Psoas muscle (tissue), 8 donors: ENCODE data around the gene CHP1. TPM values are rescaled to one million over a fixed set of nuclear protein-coding genes. Genes with fewer than 3 reads are reported as not detected.

Source experiments
- ATAC-seq, 4 donors: fragments of 200-7000 bp; cut with Tn5 transposase; one replicate each; pipeline ENCODE4 v1.9.1; 2020; ENCODE audit warnings: moderate library complexity in 3 of 4, mild to moderate bottlenecking in 2 of 4
- DNase-seq, 2 donors: peaks; one replicate each; pipeline ENCODE4 v3.0.0-alpha.2; 2020
- H3K27ac ChIP-seq: fragments of 200-600 bp; one replicate; pipeline ENCODE4 v1.8.0; 2022
- H3K27me3 ChIP-seq, 3 donors: fragments of 200-600 bp in 1 of 3; one replicate each; pipeline versions ENCODE4 v1.6.1 to v1.8.0; 2013 to 2022; ENCODE audit warnings: low read length in 2 of 3, mild to moderate bottlenecking in 2 of 3, moderate library complexity in 1 of 3; ENCODE audit not compliant: insufficient read depth in 3 of 3
- H3K36me3 ChIP-seq, 2 donors: fragments of 200-600 bp in 1 of 2; one replicate each; pipeline versions ENCODE4 v1.6.1 to v1.8.0; 2013 to 2022; ENCODE audit warnings: low read depth in 1 of 2, mild to moderate bottlenecking in 1 of 2, moderate library complexity in 1 of 2; ENCODE audit not compliant: insufficient read depth in 1 of 2
- H3K4me1 ChIP-seq: fragments of 200-600 bp; one replicate; pipeline ENCODE4 v1.8.0; 2022
- H3K4me3 ChIP-seq: fragments of 200-600 bp; one replicate; pipeline ENCODE4 v1.8.0; 2022; ENCODE audit warnings: mild to moderate bottlenecking
- H3K9me3 ChIP-seq: fragments of 200-600 bp; one replicate; pipeline ENCODE4 v1.8.0; 2022
- WGBS, 3 donors: extraction: QIAGEN DNeasy Blood & Tissue Kit; methylation state at CpG; one replicate each; pipeline versions ENCODE4 v1.1.6 to v1.1.7; 2013; 5-methylcytosine and 5-hydroxymethylcytosine counted together
- intact Hi-C, 2 donors: fragments of 100-400 bp; cut with DNase I; formaldehyde crosslinking; loops; one replicate each; pipeline versions ENCODE4 v1.11.0 to v1.14.2; 2022
- polyA plus RNA-seq, 3 donors: library from polyadenylated mRNA; stranded (reverse); fragments of 200-250 nt; gene quantifications; one replicate each; pipeline ENCODE4 v1.2.3, GENCODE V29; 2013
- total RNA-seq, 4 donors: library from RNA; stranded (reverse); fragmentation: NEBNext Ultra II Directional in 2 of 4; extraction: Animal tissue kit (Norgen Biotek cat#: 25700) in 2 of 4; gene quantifications; one replicate each; pipeline versions ENCODE4 v1.2.1 to v1.2.4, GENCODE V29; 2021 to 2023
- TF ChIP-seq, protein P1 (sequence below): fragments of 200-600 bp; IDR thresholded peaks from one replicate; pipeline ENCODE4 v1.8.0; 2022; ENCODE audit warnings: antibody characterized with exemption
- donor health status: healthy with polysubstance abuse.
- donor health status: DM: no; HTN: no; CAD: no; lungs with moderate emphysema.
- donor health status: Bipolar disorder and iron deficiency.
- donor health status: healthy.
- donor health status: DM: yes; HTN: yes; CAD: no.
- donor health status: DM: no; HTN: no; CAD: no.
- donor health status: DM: no; HTN: no; CAD: no.
- donor health status: DM: yes; HTN: yes; CAD: no.

The CHP1 gene
- total and polyA plus RNA-seq, 7 donors = 53.6 to 194 (median 103) TPM

DNA sequence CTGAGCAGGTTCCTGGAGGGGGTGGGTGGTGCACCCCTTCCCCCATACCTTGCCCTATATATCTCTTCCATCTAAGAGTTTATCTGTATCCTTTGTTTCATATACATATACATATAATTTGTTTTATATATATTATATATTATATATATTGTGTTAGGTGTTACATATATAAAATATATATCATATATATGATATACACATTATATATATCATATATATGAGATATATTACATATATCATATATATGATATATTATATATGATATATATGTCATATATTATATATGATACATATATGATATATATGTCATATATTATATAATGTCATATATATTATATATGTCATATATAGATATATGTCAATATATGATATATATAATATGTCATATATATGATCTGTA lies 31.6 kb upstream of the CHP1 start:
- ATAC-seq (no peak), DNase-seq (no peak)
- Histone ChIP-seq H3K4me3 (no peak overlapping the region), H3K27ac (no peak overlapping the region), H3K27me3 (no peaks in the 10 kb centered on the region), H3K4me1 (no peaks in the 10 kb centered on the region), H3K36me3 (no peaks in the 10 kb centered on the region), H3K9me3 (no peaks in the 10 kb centered on the region)
- TF ChIP-seq, protein P1, sequence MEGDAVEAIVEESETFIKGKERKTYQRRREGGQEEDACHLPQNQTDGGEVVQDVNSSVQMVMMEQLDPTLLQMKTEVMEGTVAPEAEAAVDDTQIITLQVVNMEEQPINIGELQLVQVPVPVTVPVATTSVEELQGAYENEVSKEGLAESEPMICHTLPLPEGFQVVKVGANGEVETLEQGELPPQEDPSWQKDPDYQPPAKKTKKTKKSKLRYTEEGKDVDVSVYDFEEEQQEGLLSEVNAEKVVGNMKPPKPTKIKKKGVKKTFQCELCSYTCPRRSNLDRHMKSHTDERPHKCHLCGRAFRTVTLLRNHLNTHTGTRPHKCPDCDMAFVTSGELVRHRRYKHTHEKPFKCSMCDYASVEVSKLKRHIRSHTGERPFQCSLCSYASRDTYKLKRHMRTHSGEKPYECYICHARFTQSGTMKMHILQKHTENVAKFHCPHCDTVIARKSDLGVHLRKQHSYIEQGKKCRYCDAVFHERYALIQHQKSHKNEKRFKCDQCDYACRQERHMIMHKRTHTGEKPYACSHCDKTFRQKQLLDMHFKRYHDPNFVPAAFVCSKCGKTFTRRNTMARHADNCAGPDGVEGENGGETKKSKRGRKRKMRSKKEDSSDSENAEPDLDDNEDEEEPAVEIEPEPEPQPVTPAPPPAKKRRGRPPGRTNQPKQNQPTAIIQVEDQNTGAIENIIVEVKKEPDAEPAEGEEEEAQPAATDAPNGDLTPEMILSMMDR = no peak
- intact Hi-C loops = no loop called here

DNA sequence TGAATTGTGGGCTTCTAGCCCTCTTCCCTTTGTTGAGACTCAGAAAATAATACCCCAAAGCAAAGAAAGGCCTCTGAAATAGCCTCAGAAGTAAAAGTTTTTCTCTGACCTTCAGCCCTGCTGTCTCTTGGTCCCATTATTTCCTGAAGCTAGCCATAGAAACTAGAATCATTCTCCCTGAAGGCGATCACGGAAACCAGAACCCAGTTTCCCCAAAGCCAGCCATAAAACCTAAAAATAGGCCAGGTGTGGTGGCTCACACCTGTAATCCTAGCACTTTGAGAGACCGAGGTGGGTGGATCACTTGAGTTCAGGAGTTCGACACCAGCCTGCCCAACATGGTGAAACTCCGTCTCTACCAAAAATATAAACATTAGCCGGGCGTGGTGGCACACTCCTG lies 27.7 kb upstream of the CHP1 start:
- DNase-seq (no peak), ATAC-seq (no peak)
- no peaks in the 10 kb centered on the region for H3K27me3 ChIP-seq
- H3K4me1 ChIP-seq = no peaks in the 10 kb centered on the region
- intact Hi-C loops = no loop called here
- no peak overlapping the region for H3K27ac ChIP-seq
- H3K9me3 ChIP-seq = no peaks in the 10 kb centered on the region
- no peaks in the 10 kb centered on the region for H3K36me3 ChIP-seq
- 82 to 89% (median 84%) methylated on average over 7 of the region's 7 CpGs for WGBS, 3 donors
- TF ChIP-seq, protein P1 = no peak
- no peak overlapping the region for H3K4me3 ChIP-seq

DNA sequence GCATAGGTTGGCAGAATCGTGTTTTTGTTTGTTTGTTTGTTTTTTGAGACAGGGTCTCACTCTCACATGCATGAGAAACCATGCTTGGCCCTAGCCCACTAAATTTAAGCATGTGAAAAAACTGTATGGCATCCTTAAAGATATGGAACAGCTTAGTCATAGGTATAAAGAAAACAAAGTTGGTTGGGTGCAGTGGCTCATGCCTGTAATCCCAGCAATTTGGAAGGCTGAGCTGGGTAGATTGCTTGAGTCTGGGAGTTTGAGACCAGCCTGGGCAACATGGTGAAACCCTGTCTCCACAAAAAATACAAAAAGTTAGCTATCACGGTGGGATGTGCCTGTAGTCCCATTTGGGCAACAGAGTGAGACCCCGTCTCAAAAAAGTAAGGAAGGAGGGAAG lies 25.8 kb upstream of the CHP1 start:
- no peaks in the 10 kb centered on the region for H3K9me3 ChIP-seq
- H3K27ac ChIP-seq = no peak overlapping the region
- ATAC-seq = no peak
- H3K27me3 ChIP-seq = peaks cover 0 to 4% (median 0%) of the 10 kb centered on the region in 3 donors
- 65 to 85% (median 69%) methylated on average over 3 of the region's 3 CpGs for WGBS, 3 donors
- intact Hi-C loops = no loop called here
- TF ChIP-seq, protein P1 = no peak
- no peaks in the 10 kb centered on the region for H3K36me3 ChIP-seq
- no peak overlapping the region for H3K4me3 ChIP-seq
- no peak for DNase-seq
- H3K4me1 ChIP-seq = no peaks in the 10 kb centered on the region

DNA sequence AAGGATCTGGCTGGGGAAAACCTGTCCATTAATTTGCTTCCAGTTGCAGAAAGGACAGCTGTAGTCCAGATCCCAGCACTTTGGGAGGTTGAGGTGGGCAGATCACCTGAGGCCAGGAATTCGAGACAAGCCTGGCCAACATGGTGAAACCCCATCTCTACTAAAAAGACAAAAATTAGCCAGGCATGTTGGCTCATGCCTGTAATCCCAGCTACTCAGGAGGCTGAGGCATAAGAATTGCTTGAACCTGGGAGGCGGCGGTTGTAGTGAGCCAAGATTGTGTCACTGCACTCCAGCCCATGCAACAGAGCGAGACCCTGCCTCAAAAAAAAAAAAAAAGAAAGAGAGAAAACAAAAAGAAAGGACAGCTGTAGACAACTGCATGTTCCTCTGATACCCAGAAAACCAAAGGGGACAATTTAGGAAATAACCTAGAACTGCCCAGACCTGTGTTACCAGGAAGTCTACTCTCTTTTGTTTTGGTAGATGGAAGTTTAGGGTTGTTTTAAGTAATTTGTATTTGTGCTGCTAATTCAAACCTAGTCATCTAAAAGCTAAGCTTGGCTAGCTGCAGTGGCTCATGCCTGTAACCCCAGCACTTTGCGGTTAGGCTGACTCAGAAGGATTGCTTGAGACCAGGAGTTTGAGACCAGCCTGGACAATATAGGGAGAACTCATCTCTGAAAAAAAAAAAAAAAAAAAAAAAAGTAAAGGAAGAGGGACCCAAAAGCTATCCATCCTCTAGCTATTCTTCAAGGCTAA lies 23.2 kb upstream of the CHP1 start:
- intact Hi-C loops = no loop called here
- Histone ChIP-seq H3K36me3 (no peaks in the 10 kb centered on the region), H3K4me3 (no peak overlapping the region), H3K9me3 (no peaks in the 10 kb centered on the region), H3K27me3 (peaks cover 0 to 12% (median 0%) of the 10 kb centered on the region in 3 donors), H3K27ac (no peak overlapping the region), H3K4me1 (no peaks in the 10 kb centered on the region)
- DNase-seq (no peak), ATAC-seq (no peak)
- WGBS, 3 donors = 70 to 88% (median 79%) methylated on average over 5 of the region's 5 CpGs
- TF ChIP-seq, protein P1 = no peak

DNA sequence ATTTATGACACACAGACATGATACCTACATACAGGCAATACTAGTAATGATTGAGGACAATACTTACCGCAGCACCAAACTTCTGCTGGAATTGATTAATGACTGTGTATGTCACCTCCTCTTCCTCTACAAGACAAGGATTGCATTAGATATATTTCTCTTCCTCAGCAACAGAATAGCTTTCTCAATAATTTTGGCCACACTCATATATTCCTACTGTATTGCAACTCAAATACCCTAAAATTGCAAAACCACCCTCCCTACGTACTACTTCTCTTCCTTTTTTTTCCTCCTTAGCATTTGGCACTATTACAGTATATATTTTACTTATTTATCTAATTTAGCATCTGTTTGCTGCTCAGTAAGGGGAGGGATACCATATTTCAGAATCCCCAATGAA lies 15.4 kb upstream of the CHP1 start:
- TF ChIP-seq, protein P1 = no peak
- ATAC-seq (no peak), DNase-seq (no peak)
- Histone ChIP-seq H3K27ac (no peak overlapping the region), H3K4me3 (no peak overlapping the region), H3K36me3 (no peaks in the 10 kb centered on the region), H3K9me3 (no peaks in the 10 kb centered on the region), H3K4me1 (no peaks in the 10 kb centered on the region), H3K27me3 (peaks cover 0 to 17% (median 0%) of the 10 kb centered on the region in 3 donors)
- intact Hi-C loops = no loop called here
- WGBS, 3 donors = 69 to 80% (median 71%) methylated on average over 2 of the region's 2 CpGs
